HEK293 (cell line): ENCODE data around the gene UCK2.
"Not testable (repeated sequence)": the region's sequence is repeated elsewhere in the genome, so short reads cannot be mapped to it uniquely, and the experiment has no call there.

Experiments used
- CTCF ChIA-PET: fragments of 350-600 bp; formaldehyde crosslinking; extraction: SDS; loops from one replicate; lab custom pipeline; 2021; ENCODE audit warnings: antibody characterized with exemption; lab: Yijun Ruan, JAX
- POLR2A ChIA-PET: fragments of 300-600 bp; formaldehyde crosslinking; extraction: SDS; loops from one replicate; lab custom pipeline; 2020; ENCODE audit warnings: antibody characterized with exemption, inconsistent platforms; lab: Yijun Ruan, JAX
- H3K27ac ChIP-seq: fragments of 200-500 bp; sonication (Bioruptor generic); 2 replicates; pipeline ENCODE4 v1.5.1; 2014; ENCODE audit warnings: low read depth, low read length, control low read depth, inconsistent platforms; ENCODE audit errors: extremely low read depth
- H3K36me3 ChIP-seq, 2 experiments: fragments of 200-500 bp in 1 of 2; sonication (Bioruptor generic) in 1 of 2; 1 replicate in 1 of 2; 2 replicates in 1 of 2; pipeline ENCODE4 v1.5.1; 2014 to 2017; ENCODE audit warnings: inconsistent platforms in 2 of 2, low read length in 2 of 2; ENCODE audit not compliant: control insufficient read depth in 2 of 2, insufficient read depth in 1 of 2
- H3K4me1 ChIP-seq: fragments of 200-500 bp; sonication (Bioruptor generic); 2 replicates; pipeline ENCODE4 v1.5.1; 2014; ENCODE audit warnings: mild to moderate bottlenecking, low read length, inconsistent platforms; ENCODE audit not compliant: control insufficient read depth, insufficient read depth
- H3K4me3 ChIP-seq: 2 replicates; pipeline ENCODE4 v1.5.1; 2011; ENCODE audit warnings: low read depth, mild to moderate bottlenecking, control low read depth, low read length, moderate library complexity
- H3K9me3 ChIP-seq: fragments of 200-500 bp; sonication (Bioruptor generic); 2 replicates; pipeline ENCODE4 v1.5.1; 2014; ENCODE audit warnings: low read depth, low read length, inconsistent platforms; ENCODE audit not compliant: control insufficient read depth, insufficient read depth
- BCL11B ChIP-seq: fragments of 450-650 bp; formaldehyde crosslinking; IDR thresholded peaks from 2 replicates; pipeline ENCODE4 v1.5.1; 2016; ENCODE audit warnings: low read depth, missing biosample characterization, missing genetic modification characterization
- ZBTB10 ChIP-seq: fragments of 450-650 bp; formaldehyde crosslinking; IDR thresholded peaks from 2 replicates; pipeline ENCODE4 v1.5.1; 2016; ENCODE audit warnings: missing biosample characterization, missing genetic modification characterization
- ZNF138 ChIP-seq: fragments of 450-650 bp; formaldehyde crosslinking; IDR thresholded peaks from 2 replicates; pipeline ENCODE4 v1.5.1; 2016; ENCODE audit warnings: missing biosample characterization, missing genetic modification characterization, borderline replicate concordance
- ZNF146 ChIP-seq: fragments of 450-650 bp; formaldehyde crosslinking; IDR thresholded peaks from 2 replicates; pipeline ENCODE4 v1.5.1; 2016; ENCODE audit warnings: missing biosample characterization, missing genetic modification characterization
- ZNF426 ChIP-seq: fragments of 450-650 bp; formaldehyde crosslinking; IDR thresholded peaks from 2 replicates; pipeline ENCODE4 v1.5.1; 2017; ENCODE audit warnings: missing biosample characterization, missing genetic modification characterization, mild to moderate bottlenecking, inconsistent platforms, moderate library complexity
- ZNF449 ChIP-seq: fragments of 450-650 bp; formaldehyde crosslinking; IDR thresholded peaks from 2 replicates; pipeline ENCODE4 v1.5.1; 2017; ENCODE audit warnings: missing biosample characterization, mild to moderate bottlenecking, missing genetic modification characterization, moderate library complexity
- ZNF488 ChIP-seq: fragments of 450-650 bp; formaldehyde crosslinking; IDR thresholded peaks from 2 replicates; pipeline ENCODE4 v1.5.1; 2016; ENCODE audit warnings: missing biosample characterization, missing genetic modification characterization
- ZNF555 ChIP-seq: fragments of 450-650 bp; formaldehyde crosslinking; conservative IDR thresholded peaks from 2 replicates; pipeline ENCODE4 v1.5.1; 2017; ENCODE audit warnings: missing biosample characterization, mild to moderate bottlenecking, missing genetic modification characterization, inconsistent platforms
- ZNF580 ChIP-seq: fragments of 450-650 bp; formaldehyde crosslinking; IDR thresholded peaks from 2 replicates; pipeline ENCODE4 v1.5.1; 2016; ENCODE audit warnings: missing biosample characterization, missing genetic modification characterization
- ZNF777 ChIP-seq: fragments of 450-650 bp; formaldehyde crosslinking; IDR thresholded peaks from 2 replicates; pipeline ENCODE4 v1.5.1; 2017; ENCODE audit warnings: missing biosample characterization, missing genetic modification characterization, borderline replicate concordance

Gene UCK2

GRCh38 chr1:165793951-165794350 lies 33.5 kb upstream of the UCK2 start:
- Histone ChIP-seq H3K4me3 (no peak overlapping the region), H3K36me3 (no peaks in the 10 kb centered on the region), H3K27ac (no peak overlapping the region), H3K9me3 (no peaks in the 10 kb centered on the region), H3K4me1 (no peaks in the 10 kb centered on the region)
- no peak for TF ChIP-seq ZNF146
- POLR2A ChIA-PET = interaction anchor here (1.2 kb wide), 1 partner anchor 25 kb away, joined by 3 read pairs; no protein-coding TSS in a partner anchor
- CTCF ChIA-PET = interaction anchor here (0.8 kb wide), 1 partner anchor 120 kb away, joined by 3 read pairs; no protein-coding TSS in a partner anchor

- Histone ChIP-seq H3K4me3 (no peak overlapping the region), H3K4me1 (no peaks in the 10 kb centered on the region), H3K27ac (no peak overlapping the region), H3K9me3 (no peaks in the 10 kb centered on the region), H3K36me3 (no peaks in the 10 kb centered on the region)
- CTCF ChIA-PET = interaction anchor here (1.0 kb wide), 1 partner anchor 15 kb away, joined by 3 read pairs; no protein-coding TSS in a partner anchor
- TF ChIP-seq ZNF488 (tag by site-specific recombination) = no peak
- TF ChIP-seq BCL11B (tag by site-specific recombination) = no peak
- no peak for TF ChIP-seq ZNF777 (tag by site-specific recombination)
- no peak for TF ChIP-seq ZNF138 (tag by site-specific recombination)
- TF ChIP-seq ZNF555 (tag by site-specific recombination) = no peak
- TF ChIP-seq ZNF580 (tag by site-specific recombination) = no peak
- POLR2A ChIA-PET = no interaction called here
Measured at GRCh38 chr1:165795894-165796293, 31.5 kb upstream of the UCK2 start.

GRCh38 chr1:165799387-165799786 lies 28.0 kb upstream of the UCK2 start:
- Histone ChIP-seq H3K36me3 (no peaks in the 10 kb centered on the region), H3K4me3 (no peak overlapping the region), H3K9me3 (no peaks in the 10 kb centered on the region), H3K4me1 (no peaks in the 10 kb centered on the region), H3K27ac (no peak overlapping the region)
- TF ChIP-seq ZNF449 (no peak), ZNF426 (tag by site-specific recombination) (no peak), ZBTB10 (no peak)
- ChIA-PET CTCF (interaction anchor here (0.5 kb wide), 1 partner anchor 91 kb away, joined by 3 read pairs; no protein-coding TSS in a partner anchor), POLR2A (interaction anchor here (0.6 kb wide), 1 partner anchor 28 kb away, joined by 3 read pairs; no protein-coding TSS in a partner anchor)

GRCh38 chr1:165804513-165804912 lies 22.9 kb upstream of the UCK2 start:
- peak; percentile 84 for TF ChIP-seq ZNF146
- H3K4me3 ChIP-seq, H3K4me1 ChIP-seq, H3K9me3 ChIP-seq, H3K27ac ChIP-seq, H3K36me3 ChIP-seq, POLR2A ChIA-PET: not testable (repeated sequence)
- CTCF ChIA-PET = interaction anchor here (0.9 kb wide), 1 partner anchor 14 kb away, joined by 4 read pairs; no protein-coding TSS in a partner anchor
